NCI-H1694 treated with DMSO at 0.1 percent for 48 hours (cell line): ENCODE results near the gene PRKN.

Source experiments
- DNase-seq: peaks from one replicate; lab custom pipeline; 2025; lab: John Stamatoyannopoulos, UW

PRKN gene

DNA sequence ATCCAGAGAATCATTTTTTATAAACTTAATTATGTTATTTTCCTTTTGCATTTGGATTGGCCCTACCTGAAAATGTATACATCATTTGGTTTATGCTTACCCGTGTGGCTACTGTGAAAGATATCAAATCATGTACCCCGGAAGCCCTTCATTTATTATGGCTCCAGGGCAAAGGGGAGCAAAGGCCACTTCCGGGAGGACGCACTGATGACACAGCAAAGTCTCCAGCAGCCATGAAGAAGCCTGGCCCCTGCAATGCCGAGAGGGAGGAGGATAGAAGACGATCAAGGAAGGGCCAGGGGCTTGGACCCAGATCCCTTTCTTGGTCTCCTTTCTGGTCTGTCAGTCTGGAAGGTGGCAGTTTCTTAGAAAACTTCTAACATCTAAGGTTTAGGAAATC, 1073.4 kb downstream of the PRKN start:
- no peak for DNase-seq

GRCh38 chr6:161651949-161652348, 1075.6 kb downstream of the PRKN start:
- DNase-seq: no peak

GRCh38 chr6:161649841-161650240, 1077.7 kb downstream of the PRKN start:
- no peak for DNase-seq

GRCh38 chr6:161649068-161649467, 1078.5 kb downstream of the PRKN start:
- no peak for DNase-seq

- DNase-seq: no peak
These were observed 1080.3 kb downstream of the PRKN start for GRCh38 chr6:161647234-161647633.

DNA sequence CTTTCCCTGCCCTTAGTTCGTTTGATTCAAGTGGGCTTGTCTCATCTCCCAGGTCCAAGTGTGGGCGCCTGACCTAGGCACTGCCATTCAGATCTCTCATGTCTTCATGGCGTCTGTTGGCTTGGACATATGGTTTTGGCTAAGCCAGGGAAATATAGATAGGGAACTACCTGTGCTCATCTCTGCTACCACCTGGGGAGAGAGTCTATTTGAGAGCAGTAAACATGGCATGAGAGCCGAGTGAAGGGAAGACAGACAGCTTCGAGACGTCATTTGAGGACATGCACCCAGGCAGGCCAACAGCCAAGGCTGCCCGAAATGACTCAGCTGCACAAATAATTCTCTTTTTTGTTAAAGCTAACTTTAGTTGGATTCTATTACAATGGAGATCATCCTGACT, 1083.0 kb downstream of the PRKN start:
- no peak for DNase-seq

- no peak for DNase-seq
These were observed 1086.4 kb downstream of the PRKN start for GRCh38 chr6:161641175-161641574.

- no peak for DNase-seq
These were observed 1087.8 kb downstream of the PRKN start for GRCh38 chr6:161639772-161640171.

DNA sequence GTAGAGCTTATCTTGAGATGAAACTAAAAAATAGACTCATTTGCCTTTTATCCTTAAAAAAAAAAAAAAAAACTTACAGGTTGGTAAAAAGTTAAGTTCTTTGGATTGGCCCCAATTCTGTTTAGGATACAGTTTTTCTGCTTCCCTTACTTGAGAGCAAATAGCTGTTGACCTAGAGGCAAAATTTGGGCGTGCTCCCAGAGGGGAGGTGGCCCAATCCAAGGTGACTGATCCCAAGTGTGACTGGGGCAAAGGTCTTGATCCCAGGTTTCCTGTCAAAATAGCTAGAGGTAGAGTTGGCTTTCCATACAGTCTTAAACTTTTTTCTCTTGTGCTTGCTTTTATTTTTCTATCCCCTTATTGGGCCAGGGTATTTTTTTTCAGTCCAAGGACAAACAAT, 1089.9 kb downstream of the PRKN start:
- DNase-seq: no peak

GRCh38 chr6:161636882-161637430, 1090.6 kb downstream of the PRKN start:
- DNase-seq: no peak

GRCh38 chr6:161635975-161636374, 1091.6 kb downstream of the PRKN start:
- DNase-seq: no peak

DNA sequence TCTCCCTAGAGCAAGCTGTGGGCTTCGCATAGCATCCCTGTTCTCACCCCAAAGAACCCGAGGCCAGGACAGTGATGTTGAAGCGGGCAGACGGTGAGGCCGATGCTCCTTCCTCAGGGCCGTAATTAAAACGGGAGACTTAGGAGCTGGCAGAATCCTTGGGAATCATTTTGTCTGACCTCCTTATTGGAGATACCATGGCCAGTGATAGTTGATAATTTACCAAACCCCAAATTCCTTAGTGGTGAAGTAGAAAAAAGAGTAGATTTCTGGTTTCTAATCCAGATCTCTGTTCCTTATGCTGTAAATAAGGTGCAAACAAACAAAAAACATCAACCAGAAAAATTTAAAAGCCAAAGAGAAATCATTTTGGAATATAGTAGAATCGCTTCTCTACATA, 1092.7 kb downstream of the PRKN start:
- no peak for DNase-seq

DNA sequence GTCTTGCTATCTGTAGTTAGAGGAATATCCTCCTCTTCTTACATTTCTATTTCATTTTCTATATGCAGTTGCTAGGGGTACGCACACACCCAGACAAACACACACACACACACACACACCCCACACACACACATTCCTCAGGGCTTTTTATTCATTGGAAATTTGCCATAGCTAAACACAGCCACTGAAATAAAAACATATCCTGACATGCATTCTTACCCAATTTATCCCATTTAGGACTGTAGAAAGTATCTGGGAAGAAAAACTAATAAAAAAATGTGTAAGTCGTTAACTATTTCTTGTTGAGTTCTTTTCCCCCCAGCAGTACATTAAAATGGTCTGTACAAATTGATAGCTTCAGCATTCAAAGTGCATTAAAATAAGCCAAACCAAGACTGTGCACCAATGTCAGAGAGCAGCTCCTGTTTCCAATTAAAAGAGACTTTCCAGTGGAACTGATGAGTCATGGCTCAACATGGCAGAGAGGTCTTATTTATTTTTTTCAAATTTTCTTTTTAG, 1095.8 kb downstream of the PRKN start:
- DNase-seq: no peak

DNA sequence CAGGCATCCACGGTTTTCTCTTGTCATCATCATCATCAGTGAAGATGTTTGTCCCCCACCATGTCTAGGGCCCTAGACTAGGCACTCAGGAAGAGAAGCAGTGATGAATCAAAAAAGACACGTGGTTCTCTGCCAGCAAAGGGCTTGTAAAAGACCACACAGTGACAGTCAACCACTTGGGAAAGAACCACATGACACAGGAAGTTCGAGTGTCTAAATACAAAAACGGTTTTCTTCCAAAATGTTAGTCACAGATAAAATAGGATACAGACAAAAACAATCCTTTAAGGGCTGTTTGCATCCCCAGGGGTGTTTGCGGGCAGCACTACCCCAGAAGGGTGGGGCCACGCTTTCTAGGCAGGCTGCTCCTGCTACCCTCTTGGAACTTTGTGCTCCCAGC, 1096.9 kb downstream of the PRKN start:
- no peak for DNase-seq

GRCh38 chr6:161626132-161626676, 1101.4 kb downstream of the PRKN start:
- no peak for DNase-seq

GRCh38 chr6:161624111-161624510, 1103.5 kb downstream of the PRKN start:
- no peak for DNase-seq

DNA sequence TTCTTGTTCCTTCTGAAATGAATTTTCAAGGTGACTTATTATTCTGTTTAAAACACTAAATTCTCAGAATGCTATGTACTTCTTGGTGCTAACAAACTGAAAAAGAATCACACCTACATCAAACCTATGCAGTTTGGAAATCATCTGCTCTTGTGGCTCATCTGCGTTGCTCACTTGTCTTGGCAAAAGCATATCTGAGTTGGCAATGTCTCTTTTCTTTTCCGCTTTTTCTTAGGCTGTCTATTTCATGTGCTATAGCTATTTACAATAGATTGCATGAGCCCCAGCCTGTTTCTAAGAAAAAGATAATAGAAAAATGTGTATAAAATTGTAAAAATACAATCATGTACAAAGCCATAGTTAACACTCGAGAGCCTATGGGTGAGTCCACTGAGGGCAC, 1104.8 kb downstream of the PRKN start:
- DNase-seq: no peak

DNA sequence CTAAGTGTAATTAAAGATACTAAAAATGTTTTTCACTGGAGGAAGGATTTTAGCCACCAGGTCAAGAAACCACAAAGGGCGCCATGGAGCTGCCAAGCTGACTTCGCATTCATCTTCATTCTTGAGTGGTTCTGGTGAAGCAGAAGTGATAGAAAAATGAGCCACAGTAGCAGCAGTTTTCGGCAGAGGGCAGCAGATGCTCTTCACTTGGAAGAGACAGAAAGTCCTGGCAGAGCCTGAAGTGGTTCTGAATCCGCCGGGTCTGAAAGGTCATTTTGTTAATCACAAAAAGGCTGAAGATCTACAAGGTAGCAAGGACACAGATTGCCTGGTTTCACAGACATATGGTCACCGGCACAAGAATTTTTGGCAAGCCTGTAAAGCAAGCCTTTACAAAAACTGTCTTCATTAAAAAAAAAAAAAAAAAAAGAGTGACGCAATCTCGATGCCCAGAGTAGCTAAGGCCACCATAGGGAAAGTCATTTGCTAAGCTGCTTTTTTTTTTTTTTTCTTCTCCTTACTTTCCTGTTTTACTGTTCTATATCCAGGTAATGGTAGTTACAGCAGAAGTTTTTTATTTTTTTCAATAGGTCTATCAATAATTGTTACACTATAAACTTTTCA, 1108.6 kb downstream of the PRKN start:
- no peak for DNase-seq

DNA sequence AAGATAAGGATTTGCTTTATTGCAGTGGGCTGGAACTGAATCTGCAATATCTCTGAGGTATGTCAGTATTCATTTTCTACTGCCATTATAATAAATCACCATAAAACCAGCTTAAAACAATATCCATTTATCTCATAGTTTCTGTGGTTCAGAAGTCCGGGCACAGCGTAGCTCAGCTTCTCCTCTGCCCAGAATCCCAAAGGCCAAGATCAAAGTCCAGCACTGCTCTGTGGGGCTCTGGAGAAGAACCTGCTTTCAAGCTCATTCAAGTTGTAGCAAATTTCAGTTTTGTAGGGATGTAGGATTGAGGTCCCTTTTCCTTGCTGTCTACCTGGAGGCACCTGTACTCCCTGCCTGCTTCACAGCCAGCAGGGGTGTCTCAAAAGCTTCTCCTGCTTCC, 1113.9 kb downstream of the PRKN start:
- DNase-seq: no peak

DNA sequence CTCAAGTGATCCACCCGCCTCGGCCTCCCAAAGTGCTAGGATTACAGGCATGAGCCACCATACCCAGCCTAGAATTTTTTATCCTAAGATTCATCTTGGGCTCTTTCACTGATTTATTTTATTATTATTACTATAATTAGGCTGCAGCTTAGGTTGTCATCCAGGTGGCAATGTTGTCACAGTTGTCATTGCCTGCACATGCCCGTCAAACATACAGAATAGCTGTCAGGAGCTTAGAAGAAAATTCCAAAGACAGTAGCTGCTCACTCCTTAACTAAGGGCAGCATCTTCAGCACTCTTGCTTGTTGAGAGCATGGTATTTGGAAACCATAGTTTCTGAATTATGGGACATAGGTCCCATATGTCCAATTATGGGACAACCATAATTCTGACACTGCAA, 1118.8 kb downstream of the PRKN start:
- no peak for DNase-seq

DNA sequence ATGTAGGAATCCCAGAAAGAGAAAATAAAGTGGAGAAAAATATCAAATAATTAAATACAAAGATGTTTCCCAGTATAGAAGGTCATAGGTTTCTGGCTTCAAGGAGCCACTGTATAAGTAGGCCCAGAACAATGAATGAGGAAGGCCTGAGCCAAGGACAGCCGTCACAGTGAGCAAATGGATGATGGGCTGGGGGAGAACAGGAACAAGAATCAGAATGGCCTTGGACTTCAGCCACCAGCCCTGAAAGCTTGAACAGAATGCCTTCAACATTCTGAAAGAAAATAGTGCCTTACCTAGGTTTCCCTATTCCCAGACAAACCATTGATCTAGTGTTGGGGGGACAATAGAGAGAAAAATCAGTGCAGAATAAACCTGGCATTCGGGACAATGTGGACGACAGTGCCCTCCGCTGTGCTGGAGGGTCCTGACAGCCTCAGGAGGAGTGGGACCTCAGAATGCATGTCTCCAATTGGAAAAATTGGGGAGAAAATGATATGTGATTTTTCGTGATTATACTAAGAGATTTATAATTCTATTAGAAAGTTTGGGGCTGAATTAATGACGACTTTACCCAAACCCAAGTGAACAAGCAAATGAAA, 1119.8 kb downstream of the PRKN start:
- no peak for DNase-seq

DNA sequence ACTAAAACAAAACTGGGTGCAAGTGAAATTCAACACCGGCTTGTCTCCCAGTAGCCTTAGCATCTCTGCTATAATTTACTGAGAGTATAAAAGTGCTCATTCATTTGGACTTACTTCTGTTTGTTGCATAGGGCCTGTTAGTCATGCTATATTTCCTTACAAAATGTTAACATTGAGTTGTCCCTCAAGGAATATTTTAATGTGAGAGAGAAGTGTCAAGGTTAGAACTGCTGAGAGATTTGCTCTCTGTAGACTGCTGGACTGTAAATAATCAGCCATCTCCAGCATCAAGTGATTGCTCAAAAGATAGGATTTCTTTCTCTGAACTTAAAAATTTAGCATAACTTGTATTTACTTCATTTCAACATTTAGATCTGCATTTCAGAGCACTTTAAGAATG, 1125.2 kb downstream of the PRKN start:
- DNase-seq: no peak

DNA sequence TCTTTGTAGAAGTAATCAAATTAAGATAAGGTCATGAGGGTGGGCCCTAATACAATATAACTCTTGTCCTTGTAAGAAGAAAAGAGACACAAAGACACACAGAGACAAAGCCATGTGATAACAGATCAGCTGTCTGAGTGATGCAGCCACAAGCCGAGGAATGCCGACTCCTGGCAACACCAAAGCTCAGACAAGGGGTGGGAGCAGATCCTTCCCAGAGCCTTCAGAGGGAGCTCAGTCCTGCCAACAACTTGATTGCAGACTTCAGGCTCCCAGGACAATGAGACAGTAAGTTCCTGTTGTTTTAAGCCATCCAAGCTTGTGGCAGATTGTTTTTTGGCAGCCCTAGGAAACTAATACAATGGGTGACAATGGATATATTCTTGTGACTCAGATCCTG, 1128.7 kb downstream of the PRKN start:
- no peak for DNase-seq
